Activated CD8-positive, alpha-beta memory T cell treated with anti-CD3 and anti-CD28 coated beads, Interleukin-2, amount 50 U/mL, for 24 hours (primary cell): ENCODE results near the gene VPS54.

Experiments
- DNase-seq: peaks from one replicate; pipeline ENCODE4 v3.0.0-alpha.2; 2020; ENCODE audit errors: extremely low read depth

The VPS54 gene

DNA sequence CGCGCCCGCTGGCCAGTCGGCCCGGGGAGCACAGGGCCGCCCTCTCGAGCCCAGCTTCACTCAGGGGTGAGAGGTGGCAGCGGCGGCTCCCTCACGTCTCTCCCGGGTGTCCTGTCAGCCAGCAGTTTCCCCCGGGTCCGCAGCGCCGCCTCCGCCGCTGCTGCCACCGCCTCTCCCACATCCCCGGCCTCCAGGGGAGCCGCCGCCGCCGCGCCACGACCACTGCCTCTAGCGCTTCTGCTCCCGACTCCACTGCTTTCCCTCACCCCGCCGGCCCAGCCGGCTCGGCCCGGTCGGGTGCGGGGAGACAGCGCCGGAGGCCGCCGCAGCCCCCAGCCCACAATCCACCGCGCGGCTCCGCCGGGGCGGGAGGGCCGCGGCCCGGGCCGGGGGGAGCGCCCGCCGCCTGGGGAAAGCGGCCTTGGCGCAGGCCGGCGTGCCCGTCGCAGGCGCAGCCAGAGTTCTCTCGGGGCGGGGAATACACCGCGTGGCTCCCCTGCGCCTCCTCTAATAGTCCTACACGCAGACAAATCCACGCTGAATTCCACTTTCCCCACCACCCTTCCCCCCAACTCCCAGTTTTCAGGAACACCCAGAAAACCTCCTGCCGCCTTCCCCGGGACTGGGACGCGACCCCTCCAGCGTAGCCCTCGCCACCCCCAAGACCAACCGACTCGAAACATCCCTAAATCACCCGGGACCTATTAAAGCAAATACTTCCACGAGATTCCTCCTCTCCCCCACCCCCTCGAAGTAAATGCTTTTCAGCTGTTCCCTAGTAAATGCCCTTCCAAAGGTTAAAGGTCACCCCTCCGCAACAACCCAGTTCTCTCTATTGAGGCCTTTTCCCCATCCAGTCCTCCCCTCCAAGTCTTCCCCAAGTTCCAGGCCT is at the start of gene VPS54:
TSS of gene VPS54 (minus strand) at position 346 of the 892 bp plus-strand sequence. CDS start 35,429 bp downstream, outside the sequence.
- DNase-seq, result no peak

- DNase-seq, result no peak
Observed at GRCh38 chr2:64067326-64067725, 48.1 kb upstream of the VPS54 start.

DNA sequence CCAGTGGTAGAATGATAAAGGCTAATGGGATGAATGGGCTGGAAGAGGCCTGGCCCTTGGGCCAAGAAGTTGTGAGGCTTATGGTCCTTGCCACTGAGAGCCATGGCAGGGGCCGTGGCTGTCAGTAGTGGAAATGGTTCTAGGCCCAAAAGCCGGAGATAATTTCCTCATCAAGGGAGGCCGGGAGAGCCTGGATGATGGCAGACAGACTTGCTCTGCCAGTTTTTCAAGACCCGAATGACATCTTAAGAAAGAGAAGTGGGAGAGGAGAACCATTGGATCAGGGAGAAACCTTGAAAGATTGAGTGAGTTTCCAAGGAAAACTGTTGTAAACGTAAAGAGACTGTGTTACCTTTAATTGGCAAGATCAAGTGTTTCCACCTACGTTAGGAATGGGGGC is 46.3 kb upstream of the VPS54 start:
- DNase-seq, result no peak

GRCh38 chr2:64063924-64064331 is 44.7 kb upstream of the VPS54 start:
- DNase-seq, result no peak

DNA sequence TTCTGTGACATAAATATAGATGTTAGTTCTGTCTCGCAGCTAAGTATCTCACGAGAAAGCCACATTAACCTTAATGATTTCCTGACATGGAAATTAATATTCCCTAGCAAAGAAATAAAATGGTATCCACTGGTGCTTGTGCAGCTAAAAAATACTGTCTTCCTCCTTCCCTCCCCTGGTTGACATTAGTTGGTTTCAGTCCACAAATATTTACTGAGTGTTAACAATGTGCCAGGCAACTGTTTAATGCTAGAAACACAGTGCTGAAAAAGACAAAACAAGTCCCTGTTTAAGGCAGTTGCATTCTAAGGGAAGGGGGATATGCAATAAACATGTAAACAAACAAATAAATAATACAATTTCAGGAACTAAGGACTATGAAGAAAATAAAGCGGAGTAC is 44.2 kb upstream of the VPS54 start:
- DNase-seq, result no peak

DNA sequence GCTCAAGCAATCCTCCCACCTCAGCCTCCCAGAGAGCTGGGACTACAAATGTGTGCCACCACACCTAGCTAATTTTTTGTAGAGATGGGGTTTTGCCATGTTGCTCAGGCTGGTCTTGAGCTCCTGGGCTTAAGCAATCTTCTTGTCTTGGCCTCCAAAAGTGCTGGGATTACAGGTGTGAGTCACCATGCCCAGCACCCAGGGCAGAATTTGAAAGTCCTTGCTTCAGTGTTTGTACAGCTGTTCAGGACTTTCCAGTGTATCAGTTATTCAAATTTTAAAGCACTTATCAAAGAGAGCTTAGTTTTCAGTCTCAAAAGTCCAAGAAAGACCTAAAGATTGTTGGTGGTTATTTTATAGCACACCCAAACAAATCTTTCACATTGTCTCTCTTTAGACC is 43.6 kb upstream of the VPS54 start:
- no peak for DNase-seq

- no peak for DNase-seq
Observed at GRCh38 chr2:64059270-64059669, 40.0 kb upstream of the VPS54 start.

GRCh38 chr2:64056021-64056420 is 36.8 kb upstream of the VPS54 start:
- no peak for DNase-seq

GRCh38 chr2:64054161-64054915 is 35.1 kb upstream of the VPS54 start:
- no peak for DNase-seq

- no peak for DNase-seq
Observed at GRCh38 chr2:64052463-64053241, 33.4 kb upstream of the VPS54 start.

GRCh38 chr2:64049633-64050220 is 30.5 kb upstream of the VPS54 start:
- DNase-seq, result peak; percentile 50

- DNase-seq, result no peak
Observed at GRCh38 chr2:64045938-64046337, 26.7 kb upstream of the VPS54 start.

- no peak for DNase-seq
Observed at GRCh38 chr2:64040161-64040560, 20.9 kb upstream of the VPS54 start.

GRCh38 chr2:64036034-64036705 is 16.9 kb upstream of the VPS54 start:
- no peak for DNase-seq

GRCh38 chr2:64035072-64035942 is 16.1 kb upstream of the VPS54 start:
- DNase-seq, result no peak

GRCh38 chr2:64029116-64029665 is 10.0 kb upstream of the VPS54 start:
- DNase-seq, result no peak

DNA sequence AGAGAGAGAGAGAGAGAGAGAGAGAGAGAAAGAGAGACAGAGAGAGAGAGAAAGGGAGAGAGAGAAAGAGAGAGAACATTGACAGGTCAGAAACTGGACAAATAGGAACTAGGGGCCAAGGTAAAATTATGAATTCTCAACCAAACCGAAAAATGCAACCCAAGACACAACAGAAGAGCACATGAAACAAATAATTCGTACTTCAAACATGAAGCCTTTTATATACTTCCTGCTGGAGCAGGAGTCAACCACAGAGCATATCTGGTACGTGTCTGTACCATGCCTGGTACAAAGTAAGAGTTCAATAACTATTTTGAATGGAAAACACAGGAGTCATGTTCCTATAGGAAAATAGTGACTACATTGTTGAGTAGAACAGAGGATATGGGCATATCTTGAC is 6.5 kb upstream of the VPS54 start:
- DNase-seq, result no peak

- no peak for DNase-seq
Observed at GRCh38 chr2:64024259-64024949, 5.2 kb upstream of the VPS54 start.
